ENCODE data around the gene GBE1.
"Not testable (repeated sequence)": the region's sequence is repeated elsewhere in the genome, so short reads cannot be mapped to it uniquely, and the experiment has no call there.

GBE1 gene

GRCh38 chr3:81752604-81753003 is 8.8 kb downstream of the GBE1 start:
- no peak for DNase-seq

- no peak for DNase-seq
Measured at GRCh38 chr3:81749265-81749664, 12.2 kb downstream of the GBE1 start.

GRCh38 chr3:81747280-81747679 is 14.2 kb downstream of the GBE1 start:
- not testable (repeated sequence) for DNase-seq

GRCh38 chr3:81744366-81744765 is 17.1 kb downstream of the GBE1 start:
- no peak for DNase-seq

GRCh38 chr3:81743096-81744025 is 18.1 kb downstream of the GBE1 start:
- DNase-seq = no peak

GRCh38 chr3:81742581-81742980 is 18.9 kb downstream of the GBE1 start:
- DNase-seq = no peak

- no peak for DNase-seq
Measured at GRCh38 chr3:81741216-81741615, 20.2 kb downstream of the GBE1 start.

- no peak for DNase-seq
Measured at GRCh38 chr3:81740731-81741130, 20.7 kb downstream of the GBE1 start.

GRCh38 chr3:81735334-81735733 is 26.1 kb downstream of the GBE1 start:
- no peak for DNase-seq

GRCh38 chr3:81734742-81735141 is 26.7 kb downstream of the GBE1 start:
- DNase-seq = no peak

GRCh38 chr3:81732642-81733041 is 28.8 kb downstream of the GBE1 start:
- no peak for DNase-seq

GRCh38 chr3:81728766-81729544 is 32.5 kb downstream of the GBE1 start:
- DNase-seq = no peak

- DNase-seq = no peak
Measured at GRCh38 chr3:81726735-81727134, 34.7 kb downstream of the GBE1 start.

- DNase-seq = no peak
Measured at GRCh38 chr3:81726132-81726531, 35.3 kb downstream of the GBE1 start.

- DNase-seq = peak; percentile 19
Measured at GRCh38 chr3:81723732-81724313, 37.6 kb downstream of the GBE1 start.

- no peak for DNase-seq
Measured at GRCh38 chr3:81718311-81718710, 43.1 kb downstream of the GBE1 start.

- no peak for DNase-seq
Measured at GRCh38 chr3:81716870-81717509, 44.5 kb downstream of the GBE1 start.

- no peak for DNase-seq
Measured at GRCh38 chr3:81713031-81713430, 48.4 kb downstream of the GBE1 start.

- DNase-seq = no peak
Measured at GRCh38 chr3:81709606-81710005, 51.8 kb downstream of the GBE1 start.

- DNase-seq = no peak
Measured at GRCh38 chr3:81707996-81708395, 53.4 kb downstream of the GBE1 start.

- DNase-seq = no peak
Measured at GRCh38 chr3:81702126-81702525, 59.3 kb downstream of the GBE1 start.

GRCh38 chr3:81699536-81700320 is 61.7 kb downstream of the GBE1 start:
- no peak for DNase-seq

All from retina (tissue), 1 donor.